ENCODE data around the gene HDDC2. TPM values are rescaled to one million over a fixed set of nuclear protein-coding genes. Genes with fewer than 3 reads are reported as not detected.

The HDDC2 gene
- polyA plus RNA-seq, 12 donors: 51.3 to 66.9 (median 58.3) TPM; not detected in 1

DNA sequence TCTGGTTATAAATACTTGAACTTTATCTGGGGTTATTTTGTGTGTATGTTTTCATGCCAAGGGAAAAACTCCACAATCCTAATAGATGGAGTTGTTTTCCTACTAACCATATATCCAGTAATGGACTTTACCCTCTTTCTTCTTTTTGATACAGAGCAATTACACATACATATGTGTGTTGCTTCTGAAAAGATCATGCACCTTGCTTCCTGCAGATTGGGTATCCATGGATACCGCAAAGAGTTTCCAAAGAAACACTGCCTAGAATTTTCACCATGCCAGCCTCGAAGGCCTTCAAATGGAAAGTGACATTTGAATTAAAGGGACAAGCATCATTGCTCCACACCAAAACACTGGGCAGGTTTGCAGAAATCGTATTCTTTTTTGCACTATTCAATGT, 26.8 kb downstream of the HDDC2 start:
- no peak for DNase-seq

- DNase-seq: no peak
Observed at GRCh38 chr6:125273965-125274364, 27.8 kb downstream of the HDDC2 start.

DNA sequence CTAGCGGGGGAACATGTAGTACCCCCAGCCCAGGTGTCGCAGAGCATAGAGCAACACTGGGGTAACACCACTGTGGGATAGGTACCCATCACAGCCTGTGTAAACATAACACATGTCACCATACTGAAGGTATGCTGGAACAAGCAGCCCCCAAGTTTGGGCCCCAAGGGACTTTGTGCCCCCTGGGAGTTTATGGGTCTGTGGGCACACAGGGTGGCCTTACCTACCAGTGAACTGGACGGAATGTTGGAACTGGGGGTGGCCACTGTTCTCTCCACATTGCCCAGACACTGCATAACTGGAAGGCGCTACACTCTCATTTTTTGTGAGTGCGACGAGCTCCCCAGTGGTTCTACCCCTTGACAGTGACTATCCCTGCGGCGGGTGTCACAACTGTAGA, 28.5 kb downstream of the HDDC2 start:
- DNase-seq: no peak

GRCh38 chr6:125271486-125272159, 30.1 kb downstream of the HDDC2 start:
- DNase-seq: no peak

GRCh38 chr6:125270380-125270779, 31.4 kb downstream of the HDDC2 start:
- no peak for DNase-seq

- DNase-seq: no peak
Observed at GRCh38 chr6:125269328-125269985, 32.3 kb downstream of the HDDC2 start.

GRCh38 chr6:125268765-125269164, 33.0 kb downstream of the HDDC2 start:
- no peak for DNase-seq

- DNase-seq: no peak
Observed at GRCh38 chr6:125267806-125268523, 33.8 kb downstream of the HDDC2 start.

GRCh38 chr6:125264476-125264875, 37.3 kb downstream of the HDDC2 start:
- DNase-seq: no peak

GRCh38 chr6:125262016-125263013, 39.5 kb downstream of the HDDC2 start:
- no peak for DNase-seq

- no peak for DNase-seq
Observed at GRCh38 chr6:125259354-125259736, 42.4 kb downstream of the HDDC2 start.

- no peak for DNase-seq
Observed at GRCh38 chr6:125258651-125259353, 43.0 kb downstream of the HDDC2 start.

- DNase-seq: no peak
Observed at GRCh38 chr6:125257351-125257750, 44.4 kb downstream of the HDDC2 start.

GRCh38 chr6:125255201-125255600, 46.6 kb downstream of the HDDC2 start:
- no peak for DNase-seq

DNA sequence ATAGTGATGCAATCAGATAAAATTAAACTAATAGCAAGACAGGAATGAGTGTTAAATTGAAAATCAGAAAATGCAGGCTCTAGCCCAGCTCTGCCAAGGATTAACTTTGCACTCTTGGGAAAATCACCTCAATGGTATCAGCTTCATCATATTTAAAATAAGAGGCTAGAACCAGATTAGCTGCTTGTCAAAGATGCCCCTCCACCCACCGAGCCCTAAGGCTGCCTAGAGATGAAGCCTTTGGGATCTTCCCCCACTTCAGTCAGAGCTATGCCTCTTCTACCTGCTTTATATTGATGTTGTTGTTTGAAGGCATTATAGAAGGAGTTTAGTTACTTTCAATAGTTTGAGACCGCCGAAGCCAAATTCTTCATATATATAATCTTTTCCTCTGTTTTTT, 47.4 kb downstream of the HDDC2 start:
- DNase-seq: no peak

DNA sequence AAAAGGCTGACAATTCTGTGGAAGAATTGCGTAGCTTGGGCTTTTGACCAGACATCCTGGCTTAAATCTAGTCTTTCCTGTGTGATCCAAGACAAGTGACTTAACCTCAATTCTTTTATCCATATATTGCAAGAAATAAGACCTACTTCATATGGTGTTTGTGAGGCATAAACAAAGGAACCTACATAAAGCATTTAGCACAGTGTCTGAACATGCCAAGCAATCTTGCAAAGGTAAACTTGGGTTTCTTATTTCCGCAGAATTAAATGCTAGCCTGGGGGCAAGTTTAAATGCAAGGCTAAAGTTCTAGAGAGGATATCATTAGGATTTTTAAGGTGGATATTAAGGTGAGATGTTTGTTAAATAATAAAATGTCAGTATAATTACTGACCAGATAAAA, 47.9 kb downstream of the HDDC2 start:
- no peak for DNase-seq

DNA sequence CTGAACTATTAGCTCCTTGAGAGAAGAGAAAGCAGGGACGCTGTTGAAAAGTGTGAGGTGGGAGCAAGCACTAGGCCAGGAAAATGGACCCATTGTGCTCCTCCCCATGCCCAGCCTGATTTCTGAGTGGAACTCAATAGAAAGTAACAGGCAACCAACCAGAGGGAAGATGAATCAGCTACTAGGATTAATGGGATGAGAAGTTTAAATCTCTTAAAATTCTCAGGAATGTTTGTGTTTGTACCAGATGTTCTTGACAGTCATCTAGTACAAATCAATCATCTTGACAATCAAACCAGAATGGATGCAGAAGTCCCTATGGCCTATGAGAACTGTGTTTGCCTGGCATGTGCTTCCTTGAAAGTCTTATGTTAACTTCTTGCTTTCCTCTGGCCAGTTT, 48.9 kb downstream of the HDDC2 start:
- no peak for DNase-seq

- no peak for DNase-seq
Observed at GRCh38 chr6:125251516-125252220, 50.1 kb downstream of the HDDC2 start.

GRCh38 chr6:125250511-125250910, 51.3 kb downstream of the HDDC2 start:
- DNase-seq: no peak

DNA sequence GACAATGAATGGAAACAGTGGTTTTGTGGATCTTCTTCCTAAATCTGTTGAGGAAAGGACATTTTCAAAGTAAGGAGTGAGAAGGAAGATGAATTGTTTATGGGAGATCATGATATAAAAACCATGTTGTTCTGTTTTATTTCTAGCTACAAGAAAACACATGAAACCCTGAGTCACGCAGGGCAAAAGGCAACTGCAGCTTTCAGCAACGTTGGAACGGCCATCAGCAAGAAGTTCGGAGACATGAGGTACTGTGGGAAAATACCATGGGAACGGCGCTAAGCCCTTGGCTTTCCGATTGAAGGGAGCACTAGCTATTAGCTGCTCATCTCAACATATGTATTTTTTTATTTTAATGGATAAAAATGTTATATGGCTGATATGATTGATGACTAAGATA, 53.6 kb downstream of the HDDC2 start:
- DNase-seq: no peak

GRCh38 chr6:125246566-125246965, 55.2 kb downstream of the HDDC2 start:
- DNase-seq: no peak

All from muscle of arm (tissue), 12 donors.